Activated T-cell treated with anti-CD3 and anti-CD28 coated beads, Interleukin-2, amount 50 U/mL, for 4 hours (primary cell): Measurements from ENCODE around the gene SAMD8. TPM values are rescaled to one million over a fixed set of nuclear protein-coding genes. Genes with fewer than 3 reads are reported as not detected.

Experiments used
- ATAC-seq, 2 donors: fragments of 200-7000 bp; cut with Tn5 transposase; one replicate each; pipeline ENCODE4 v1.10.0; 2021
- DNase-seq: peaks from one replicate; pipeline ENCODE4 v3.0.0-alpha.2; 2020
- H3K27me3 Mint-ChIP-seq: one replicate; pipeline ENCODE4 v1.8.0; 2021; ENCODE audit warnings: low read depth, mixed read lengths
- H3K36me3 Mint-ChIP-seq: one replicate; pipeline ENCODE4 v1.8.0; 2022; ENCODE audit warnings: mixed read lengths; ENCODE audit not compliant: insufficient read depth
- H3K4me1 Mint-ChIP-seq: one replicate; pipeline ENCODE4 v1.8.0; 2021; ENCODE audit warnings: low read depth, mixed read lengths
- H3K4me3 Mint-ChIP-seq: one replicate; pipeline ENCODE4 v1.8.0; 2021; ENCODE audit warnings: mild to moderate bottlenecking, moderate library complexity, mixed read lengths
- H3K9me3 Mint-ChIP-seq: one replicate; pipeline ENCODE4 v1.8.0; 2021; ENCODE audit warnings: mixed read lengths
- total RNA-seq, 3 donors: library from RNA; stranded (reverse); gene quantifications; one replicate each; pipeline ENCODE4 v1.2.1, GENCODE V29; 2021

Gene SAMD8
- total RNA-seq, 3 donors from 2014 or later, result 12.7 to 16.8 (median 13.7) TPM

GRCh38 chr10:75074711-75075445, 36.6 kb upstream of the SAMD8 start:
- H3K4me1 Mint-ChIP-seq, result no peaks in the 10 kb centered on the region
- H3K27me3 Mint-ChIP-seq, result no peaks in the 10 kb centered on the region
- H3K4me3 Mint-ChIP-seq, result no peak overlapping the region
- ATAC-seq (no peak), DNase-seq (no peak)
- no peaks in the 10 kb centered on the region for H3K9me3 Mint-ChIP-seq
- no peaks in the 10 kb centered on the region for H3K36me3 Mint-ChIP-seq

- Mint-ChIP-seq H3K4me3 (no peak overlapping the region), H3K4me1 (no peaks in the 10 kb centered on the region), H3K9me3 (peaks cover 4% of the 10 kb centered on the region), H3K27me3 (no peaks in the 10 kb centered on the region), H3K36me3 (no peaks in the 10 kb centered on the region)
- ATAC-seq (no peak), DNase-seq (no peak)
Observed at GRCh38 chr10:75076348-75076747, 35.1 kb upstream of the SAMD8 start.

GRCh38 chr10:75079436-75080083, 31.9 kb upstream of the SAMD8 start:
- ATAC-seq (no peak), DNase-seq (no peak)
- Mint-ChIP-seq H3K27me3 (no peaks in the 10 kb centered on the region), H3K9me3 (peaks cover 9% of the 10 kb centered on the region), H3K4me3 (no peak overlapping the region), H3K36me3 (no peaks in the 10 kb centered on the region), H3K4me1 (no peaks in the 10 kb centered on the region)

GRCh38 chr10:75080554-75080953, 30.9 kb upstream of the SAMD8 start:
- Mint-ChIP-seq H3K4me3 (no peak overlapping the region), H3K36me3 (no peaks in the 10 kb centered on the region), H3K9me3 (peaks cover 9% of the 10 kb centered on the region), H3K27me3 (no peaks in the 10 kb centered on the region), H3K4me1 (no peaks in the 10 kb centered on the region)
- no peak for ATAC-seq
- DNase-seq, result no peak

- Mint-ChIP-seq H3K36me3 (no peaks in the 10 kb centered on the region), H3K4me3 (no peak overlapping the region), H3K27me3 (no peaks in the 10 kb centered on the region), H3K4me1 (no peaks in the 10 kb centered on the region), H3K9me3 (peaks cover 9% of the 10 kb centered on the region)
- DNase-seq (no peak), ATAC-seq (no peak)
Observed at GRCh38 chr10:75081379-75081778, 30.1 kb upstream of the SAMD8 start.

GRCh38 chr10:75083972-75084833, 27.3 kb upstream of the SAMD8 start:
- H3K9me3 Mint-ChIP-seq, result peaks cover 9% of the 10 kb centered on the region
- no peaks in the 10 kb centered on the region for H3K27me3 Mint-ChIP-seq
- H3K4me3 Mint-ChIP-seq, result no peak overlapping the region
- no peak for DNase-seq
- no peak for ATAC-seq
- H3K36me3 Mint-ChIP-seq, result no peaks in the 10 kb centered on the region
- H3K4me1 Mint-ChIP-seq, result peaks cover 3% of the 10 kb centered on the region

GRCh38 chr10:75084834-75085384, 26.5 kb upstream of the SAMD8 start:
- no peaks in the 10 kb centered on the region for H3K27me3 Mint-ChIP-seq
- DNase-seq (no peak), ATAC-seq (no peak)
- H3K9me3 Mint-ChIP-seq, result peaks cover 9% of the 10 kb centered on the region
- H3K4me1 Mint-ChIP-seq, result peaks cover 9% of the 10 kb centered on the region
- H3K4me3 Mint-ChIP-seq, result no peak overlapping the region
- no peaks in the 10 kb centered on the region for H3K36me3 Mint-ChIP-seq

GRCh38 chr10:75086278-75086934, 25.1 kb upstream of the SAMD8 start:
- no peaks in the 10 kb centered on the region for H3K27me3 Mint-ChIP-seq
- H3K36me3 Mint-ChIP-seq, result no peaks in the 10 kb centered on the region
- ATAC-seq (no peak), DNase-seq (no peak)
- no peak overlapping the region for H3K4me3 Mint-ChIP-seq
- H3K4me1 Mint-ChIP-seq, result peaks cover 11% of the 10 kb centered on the region
- H3K9me3 Mint-ChIP-seq, result peaks cover 4% of the 10 kb centered on the region

- H3K9me3 Mint-ChIP-seq, result no peaks in the 10 kb centered on the region
- ATAC-seq (no peak), DNase-seq (no peak)
- H3K4me3 Mint-ChIP-seq, result no peak overlapping the region
- no peaks in the 10 kb centered on the region for H3K27me3 Mint-ChIP-seq
- H3K36me3 Mint-ChIP-seq, result no peaks in the 10 kb centered on the region
- peaks cover 11% of the 10 kb centered on the region for H3K4me1 Mint-ChIP-seq
Observed at GRCh38 chr10:75088640-75089039, 22.8 kb upstream of the SAMD8 start.

- ATAC-seq, result no peak
- H3K36me3 Mint-ChIP-seq, result no peaks in the 10 kb centered on the region
Observed at GRCh38 chr10:75089634-75090033, 21.8 kb upstream of the SAMD8 start.

GRCh38 chr10:75091146-75091545, 20.3 kb upstream of the SAMD8 start:
- ATAC-seq (no peak), DNase-seq (no peak)
- Mint-ChIP-seq H3K4me1 (peaks cover 11% of the 10 kb centered on the region), H3K4me3 (no peak overlapping the region), H3K36me3 (no peaks in the 10 kb centered on the region), H3K9me3 (no peaks in the 10 kb centered on the region), H3K27me3 (no peaks in the 10 kb centered on the region)

More at GRCh38 chr10:75089634-75090033, 21.8 kb upstream of the SAMD8 start:
- H3K4me1 Mint-ChIP-seq, result peaks cover 11% of the 10 kb centered on the region
- no peaks in the 10 kb centered on the region for H3K9me3 Mint-ChIP-seq
- no peak for DNase-seq
- no peaks in the 10 kb centered on the region for H3K27me3 Mint-ChIP-seq
- no peak overlapping the region for H3K4me3 Mint-ChIP-seq

GRCh38 chr10:75094465-75094864, 17.0 kb upstream of the SAMD8 start:
- no peaks in the 10 kb centered on the region for H3K27me3 Mint-ChIP-seq
- ATAC-seq, result no peak

GRCh38 chr10:75095631-75096030, 15.8 kb upstream of the SAMD8 start:
- no peaks in the 10 kb centered on the region for H3K36me3 Mint-ChIP-seq
- H3K27me3 Mint-ChIP-seq, result no peaks in the 10 kb centered on the region

More at GRCh38 chr10:75094465-75094864, 17.0 kb upstream of the SAMD8 start:
- DNase-seq, result no peak
- Mint-ChIP-seq H3K9me3 (no peaks in the 10 kb centered on the region), H3K4me1 (peaks cover 6% of the 10 kb centered on the region), H3K36me3 (no peaks in the 10 kb centered on the region), H3K4me3 (no peak overlapping the region)

GRCh38 chr10:75096749-75097148, 14.7 kb upstream of the SAMD8 start:
- ATAC-seq, result no peak
- H3K9me3 Mint-ChIP-seq, result no peaks in the 10 kb centered on the region
- H3K4me3 Mint-ChIP-seq, result no peak overlapping the region

More at GRCh38 chr10:75095631-75096030, 15.8 kb upstream of the SAMD8 start:
- ATAC-seq, result no peak
- Mint-ChIP-seq H3K9me3 (no peaks in the 10 kb centered on the region), H3K4me3 (no peak overlapping the region), H3K4me1 (peaks cover 3% of the 10 kb centered on the region)
- no peak for DNase-seq

More at GRCh38 chr10:75096749-75097148, 14.7 kb upstream of the SAMD8 start:
- H3K36me3 Mint-ChIP-seq, result no peaks in the 10 kb centered on the region
- no peaks in the 10 kb centered on the region for H3K27me3 Mint-ChIP-seq
- H3K4me1 Mint-ChIP-seq, result peaks cover 3% of the 10 kb centered on the region
- no peak for DNase-seq
